A549 (cell line): ENCODE measurements around the gene SLC17A6. TPM values are rescaled to one million over a fixed set of nuclear protein-coding genes. Genes with fewer than 3 reads are reported as not detected.

Experiments used
- ATAC-seq, 2 experiments: fragments of 200-7000 bp in 1 of 2; fragments of >200 bp in 1 of 2; cut with Nextera tagmentation in 1 of 2; cut with Tn5 transposase in 1 of 2; 3 replicates each; pipeline versions ENCODE4 v1.8.0 to v1.9.1; 2018 to 2020; ENCODE audit warnings: mild to moderate bottlenecking in 1 of 2, moderate library complexity in 1 of 2
- CTCF ChIA-PET: fragments of 300-600 bp; sonication (Branson Sonifier 250); formaldehyde crosslinking; extraction: SDS; loops from one replicate; lab custom pipeline; 2021; ENCODE audit warnings: antibody characterized with exemption, inconsistent platforms; lab: Yijun Ruan, JAX
- POLR2A ChIA-PET: fragments of 350-600 bp; formaldehyde crosslinking; extraction: SDS; loops from one replicate; lab custom pipeline; 2021; ENCODE audit warnings: antibody characterized with exemption, inconsistent platforms; lab: Yijun Ruan, JAX
- DNase-seq, 2 experiments: peaks; one replicate each; pipeline versions ENCODE4 v3.0.0 to v3.0.0-alpha.2; 2011 to 2016; ENCODE audit warnings: low read depth in 1 of 2, low spot score in 1 of 2
- FAIRE-seq: peaks from 2 replicates; lab custom pipeline; 2011; peaks lifted over from hg19 to GRCh38; lab: Jason Lieb, UNC
- H3K27ac ChIP-seq, 2 experiments: fragments of >200 bp; sonication (Bioruptor Twin); formaldehyde crosslinking; 3 replicates each; pipeline ENCODE4 v1.5.1; 2016 to 2017
- H3K4me1 ChIP-seq: fragments of >200 bp; sonication (Bioruptor Twin); formaldehyde crosslinking; 3 replicates; pipeline ENCODE4 v1.6.1; 2016
- H3K4me2 ChIP-seq: fragments of >200 bp; sonication (Bioruptor Twin); formaldehyde crosslinking; 3 replicates; pipeline ENCODE4 v1.6.1; 2016
- H3K4me3 ChIP-seq: fragments of >200 bp; sonication (Bioruptor Twin); formaldehyde crosslinking; 3 replicates; pipeline ENCODE4 v1.5.1; 2016
- H3K9me3 ChIP-seq: fragments of >200 bp; sonication (Bioruptor Twin); formaldehyde crosslinking; 3 replicates; pipeline ENCODE4 v1.6.1; 2016
- CBX2 ChIP-seq: fragments of 200-600 bp; sonication (generic); IDR thresholded peaks from 2 replicates; pipeline ENCODE4 v1.6.1; 2016; ENCODE audit warnings: low read depth, mild to moderate bottlenecking, borderline replicate concordance
- CBX8 ChIP-seq: fragments of 200-600 bp; sonication (generic); IDR thresholded peaks from 2 replicates; pipeline ENCODE4 v1.6.1; 2016
- CEBPB ChIP-seq, 2 experiments: fragments of >200 bp in 1 of 2; sonication (Bioruptor Twin) in 1 of 2; formaldehyde crosslinking in 1 of 2; IDR thresholded peaks; 2 replicates each; pipeline ENCODE4 v1.6.1; 2012 to 2016
- CTCF ChIP-seq: fragments of >200 bp; sonication (Bioruptor Twin); formaldehyde crosslinking; IDR thresholded peaks from 3 replicates; pipeline ENCODE4 v1.5.1; 2016
- EHMT2 ChIP-seq: fragments of 200-600 bp; sonication (generic); IDR thresholded peaks from 2 replicates; pipeline ENCODE4 v1.6.1; 2016; ENCODE audit warnings: antibody characterized with exemption, low read depth, mild to moderate bottlenecking, moderate library complexity
- ESRRA ChIP-seq: fragments of 150-350 bp; IDR thresholded peaks from 2 replicates; pipeline ENCODE4 v1.6.1; 2014; ENCODE audit warnings: mild to moderate bottlenecking, low read length, borderline replicate concordance
- HDAC2 ChIP-seq: fragments of 200-600 bp; sonication (generic); IDR thresholded peaks from 2 replicates; pipeline ENCODE4 v1.6.1; 2016
- HMGXB4 ChIP-seq: fragments of 250-450 bp; sonication (Bioruptor Pico); IDR thresholded peaks from 2 replicates; pipeline ENCODE4 v1.5.0; 2021; ENCODE audit warnings: mild to moderate bottlenecking, moderate library complexity, borderline replicate concordance
- HOXB5 ChIP-seq: fragments of 250-450 bp; sonication (Bioruptor Pico); IDR thresholded peaks from 2 replicates; pipeline ENCODE4 v1.5.0; 2020; ENCODE audit warnings: mild to moderate bottlenecking, moderate library complexity
- JUNB ChIP-seq: fragments of >200 bp; sonication (Bioruptor Twin); formaldehyde crosslinking; IDR thresholded peaks from 2 replicates; pipeline ENCODE4 v1.6.1; 2016
- KDM1A ChIP-seq: fragments of 200-600 bp; sonication (generic); IDR thresholded peaks from 2 replicates; pipeline ENCODE4 v1.6.1; 2016; ENCODE audit warnings: low read depth, mild to moderate bottlenecking
- MAFK ChIP-seq: fragments of 450-650 bp; IDR thresholded peaks from 2 replicates; pipeline ENCODE4 v1.6.1; 2014; ENCODE audit not compliant: partially characterized antibody
- MAX ChIP-seq: IDR thresholded peaks from 2 replicates; pipeline ENCODE4 v1.6.1; 2012
- NPAS2 ChIP-seq: fragments of 250-450 bp; sonication (Bioruptor Pico); IDR thresholded peaks from 2 replicates; pipeline ENCODE4 v1.8.0; 2022; ENCODE audit warnings: mild to moderate bottlenecking, moderate library complexity, borderline replicate concordance
- NR3C1 ChIP-seq: fragments of >200 bp; sonication (Bioruptor Twin); formaldehyde crosslinking; IDR thresholded peaks from 3 replicates; pipeline ENCODE4 v1.6.1; 2017
- PHF8 ChIP-seq: fragments of 200-600 bp; sonication (generic); IDR thresholded peaks from 2 replicates; pipeline ENCODE4 v1.6.1; 2016; ENCODE audit warnings: low read depth, mild to moderate bottlenecking, antibody characterized with exemption, moderate library complexity, borderline replicate concordance
- POLR2A ChIP-seq: IDR thresholded peaks from 2 replicates; pipeline ENCODE4 v1.6.1; 2012; ENCODE audit warnings: mild to moderate bottlenecking, low read length
- POLR2AphosphoS2 ChIP-seq: conservative IDR thresholded peaks from 2 replicates; pipeline ENCODE4 v1.6.1; 2012; ENCODE audit warnings: low read length, improper control_type of control experiment, inconsistent platforms
- RARB ChIP-seq: fragments of 250-450 bp; sonication (Bioruptor Pico); IDR thresholded peaks from 2 replicates; pipeline ENCODE4 v1.8.0; 2021; ENCODE audit warnings: mild to moderate bottlenecking, moderate library complexity
- RFX5 ChIP-seq: fragments of 450-650 bp; IDR thresholded peaks from 2 replicates; pipeline ENCODE4 v1.7.1; 2014; ENCODE audit warnings: antibody characterized with exemption, mild to moderate bottlenecking, moderate library complexity
- RNF2 ChIP-seq: fragments of 200-600 bp; sonication (generic); IDR thresholded peaks from 2 replicates; pipeline ENCODE4 v1.6.1; 2016; ENCODE audit warnings: low read depth, mild to moderate bottlenecking, antibody characterized with exemption, moderate library complexity, borderline replicate concordance
- SREBF2 ChIP-seq: fragments of 450-650 bp; IDR thresholded peaks from 2 replicates; pipeline ENCODE4 v1.6.1; 2014; ENCODE audit warnings: mild to moderate bottlenecking, moderate library complexity
- ZC3H11A ChIP-seq: fragments of 450-650 bp; IDR thresholded peaks from 2 replicates; pipeline ENCODE4 v1.6.1; 2014; ENCODE audit warnings: antibody characterized with exemption, mild to moderate bottlenecking
- ZSCAN20 ChIP-seq: fragments of 250-450 bp; sonication (Bioruptor Pico); IDR thresholded peaks from 2 replicates; pipeline ENCODE4 v1.8.0; 2022; ENCODE audit warnings: mild to moderate bottlenecking, moderate library complexity
- WGBS: methylation state at CpG from one replicate; pipeline ENCODE4 v1.1.6; 2017; ENCODE audit errors: missing lambda C conversion rate; 5-methylcytosine and 5-hydroxymethylcytosine counted together
- polyA plus RNA-seq, 4 experiments: library from polyadenylated mRNA; depleted of rRNA in 3 of 4; stranded (reverse); fragments of >200 nt; fragmentation: RNase III in 1 of 4; extraction: RNeasy Plus Mini Kit Qiagen cat#74134 plus additional on column Dnase treatment in 1 of 4; gene quantifications; 2 replicates in 3 of 4; 3 replicates in 1 of 4; pipeline ENCODE4 v1.2.3, GENCODE V29; 2011 to 2017

The SLC17A6 gene
- polyA plus RNA-seq, 2 of the 4 experiments (the other 2 are of a cell fraction) = not detected

- Histone ChIP-seq H3K9me3 (no peaks in the 10 kb centered on the region), H3K4me2 (no peak overlapping the region), H3K4me1 (no peaks in the 10 kb centered on the region), H3K27ac (no peak overlapping the region), H3K4me3 (no peak overlapping the region)
- CTCF ChIA-PET = interaction anchor here (1.0 kb wide), 1 partner anchor 11 kb away, joined by 3 read pairs; no protein-coding TSS in a partner anchor
- FAIRE-seq (no peak), DNase-seq (no peak), ATAC-seq (no peak)
- WGBS = 64% methylated on average over 23 of the region's 23 CpGs
- POLR2A ChIA-PET = no interaction called here
- TF ChIP-seq MAX = no peak
- no peak for TF ChIP-seq KDM1A
- no peak for TF ChIP-seq HDAC2
- TF ChIP-seq NR3C1 = no peak
- TF ChIP-seq CTCF = no peak
- TF ChIP-seq ESRRA = no peak
- TF ChIP-seq CBX2 = no peak
- TF ChIP-seq POLR2AphosphoS2 = no peak
- TF ChIP-seq POLR2A = no peak
- TF ChIP-seq PHF8 = no peak
- TF ChIP-seq EHMT2 = no peak
- no peak for TF ChIP-seq HOXB5 (CRISPR knock-in tag)
- no peak for TF ChIP-seq NPAS2 (CRISPR knock-in tag)
- TF ChIP-seq CEBPB (IDR thresholded peaks at IDR 0.05) = no peak
These were observed 3.4 kb downstream of the SLC17A6 start for GRCh38 chr11:22341588-22341931.

GRCh38 chr11:22342211-22343031 is 4.2 kb downstream of the SLC17A6 start:
- no peaks in the 10 kb centered on the region for H3K9me3 ChIP-seq
- H3K4me3 ChIP-seq = no peak overlapping the region
- H3K4me2 ChIP-seq = no peak overlapping the region
- peak; percentile 92; the same call in 1 of the 2 replicates for TF ChIP-seq CBX8
- no peak for TF ChIP-seq NR3C1
- no peak for TF ChIP-seq HMGXB4 (CRISPR knock-in tag)
- no peak for TF ChIP-seq ZSCAN20 (CRISPR knock-in tag)
- no peak for TF ChIP-seq ZC3H11A
- no peak for TF ChIP-seq JUNB
- no peak for TF ChIP-seq MAFK
- TF ChIP-seq RNF2 = peak; percentile 96; the same call in 1 of the 2 replicates
- TF ChIP-seq KDM1A = no peak
- H3K4me1 ChIP-seq = no peaks in the 10 kb centered on the region
- 18% methylated on average over 24 of the region's 25 CpGs for WGBS
- ChIA-PET CTCF (interaction anchor here (1.0 kb wide), 1 partner anchor 12 kb away, joined by 3 read pairs; no protein-coding TSS in a partner anchor), POLR2A (no interaction called here)
- ATAC-seq (no peak), FAIRE-seq (no peak), DNase-seq (no peak)
- no peak overlapping the region for H3K27ac ChIP-seq

- CTCF ChIA-PET = no interaction called here
- no peak for TF ChIP-seq RARB (CRISPR knock-in tag)
- no peak for TF ChIP-seq RFX5
- TF ChIP-seq SREBF2 = no peak
- peak; percentile 73; the same call in 1 of the 2 replicates for TF ChIP-seq CBX8
- TF ChIP-seq, all 56 proteins: peak for 1
- no peak for FAIRE-seq
- Histone ChIP-seq H3K4me3 (no peak overlapping the region), H3K27ac (no peak overlapping the region), H3K4me2 (no peak overlapping the region), H3K9me3 (no peaks in the 10 kb centered on the region), H3K4me1 (no peaks in the 10 kb centered on the region)
- no peak for ATAC-seq
- DNase-seq = no peak
- whole genome bisulfite sequencing = 4% methylated on average over 6 of the region's 6 CpGs
- POLR2A ChIA-PET = no interaction called here
These were observed 4.8 kb downstream of the SLC17A6 start for GRCh38 chr11:22343032-22343324.
